Measurements from ENCODE around the gene TMEM273.

DNA sequence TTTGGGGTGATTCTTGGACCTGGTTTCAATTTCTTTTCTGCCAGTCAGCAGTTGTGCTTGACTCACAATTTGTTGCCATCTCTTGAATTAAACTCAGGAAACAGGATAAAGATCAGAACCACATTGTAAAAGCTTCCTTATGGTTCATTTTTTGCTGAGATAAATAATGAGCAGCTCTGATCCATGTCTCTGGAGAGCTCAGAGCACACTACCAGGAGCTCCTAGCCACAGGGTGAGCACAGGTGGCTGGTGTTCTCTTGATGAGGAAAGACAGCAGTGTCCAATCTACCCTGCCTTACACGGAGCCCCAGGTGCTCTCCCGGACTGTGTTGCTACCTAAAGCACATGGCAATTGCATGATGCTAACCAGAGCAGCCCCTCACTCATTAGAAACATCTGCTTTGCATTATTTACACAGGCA is 37.2 kb downstream of the TMEM273 start:
- TF ChIP-seq, protein P1, sequence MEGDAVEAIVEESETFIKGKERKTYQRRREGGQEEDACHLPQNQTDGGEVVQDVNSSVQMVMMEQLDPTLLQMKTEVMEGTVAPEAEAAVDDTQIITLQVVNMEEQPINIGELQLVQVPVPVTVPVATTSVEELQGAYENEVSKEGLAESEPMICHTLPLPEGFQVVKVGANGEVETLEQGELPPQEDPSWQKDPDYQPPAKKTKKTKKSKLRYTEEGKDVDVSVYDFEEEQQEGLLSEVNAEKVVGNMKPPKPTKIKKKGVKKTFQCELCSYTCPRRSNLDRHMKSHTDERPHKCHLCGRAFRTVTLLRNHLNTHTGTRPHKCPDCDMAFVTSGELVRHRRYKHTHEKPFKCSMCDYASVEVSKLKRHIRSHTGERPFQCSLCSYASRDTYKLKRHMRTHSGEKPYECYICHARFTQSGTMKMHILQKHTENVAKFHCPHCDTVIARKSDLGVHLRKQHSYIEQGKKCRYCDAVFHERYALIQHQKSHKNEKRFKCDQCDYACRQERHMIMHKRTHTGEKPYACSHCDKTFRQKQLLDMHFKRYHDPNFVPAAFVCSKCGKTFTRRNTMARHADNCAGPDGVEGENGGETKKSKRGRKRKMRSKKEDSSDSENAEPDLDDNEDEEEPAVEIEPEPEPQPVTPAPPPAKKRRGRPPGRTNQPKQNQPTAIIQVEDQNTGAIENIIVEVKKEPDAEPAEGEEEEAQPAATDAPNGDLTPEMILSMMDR (optimal IDR thresholded peaks at IDR 0.05 in 1 of 3, IDR thresholded peaks at IDR 0.05 in 1 of 3, conservative IDR thresholded peaks at IDR 0.05 in 1 of 3; ENCODE audit: extremely low read depth in 1 of 3, insufficient read depth in 2 of 3, low read length in 3 of 3), result no peak
- no peak for TF ChIP-seq EZH2 (IDR thresholded peaks at IDR 0.05; ENCODE audit: low read length)

Data from keratinocyte (primary cell).